Activated CD4-positive, alpha-beta T cell treated with anti-CD3 and anti-CD28 coated beads, Interleukin-10, Interleukin-2, amounts not matched to agents 100 ng/mL and 50 ng/mL, durations not matched to agents 16 hours and 8 hours (primary cell): ENCODE results near the gene OTOP1.
A peak's percentile ranks its signal among the peaks of the same experiment; 100 is the strongest.
"Not testable (repeated sequence)": the region's sequence is repeated elsewhere in the genome, so short reads cannot be mapped to it uniquely, and the experiment has no call there.

ENCODE experiments used
- DNase-seq: peaks from one replicate; pipeline ENCODE4 v3.0.0-alpha.2; 2020

The OTOP1 gene

DNA sequence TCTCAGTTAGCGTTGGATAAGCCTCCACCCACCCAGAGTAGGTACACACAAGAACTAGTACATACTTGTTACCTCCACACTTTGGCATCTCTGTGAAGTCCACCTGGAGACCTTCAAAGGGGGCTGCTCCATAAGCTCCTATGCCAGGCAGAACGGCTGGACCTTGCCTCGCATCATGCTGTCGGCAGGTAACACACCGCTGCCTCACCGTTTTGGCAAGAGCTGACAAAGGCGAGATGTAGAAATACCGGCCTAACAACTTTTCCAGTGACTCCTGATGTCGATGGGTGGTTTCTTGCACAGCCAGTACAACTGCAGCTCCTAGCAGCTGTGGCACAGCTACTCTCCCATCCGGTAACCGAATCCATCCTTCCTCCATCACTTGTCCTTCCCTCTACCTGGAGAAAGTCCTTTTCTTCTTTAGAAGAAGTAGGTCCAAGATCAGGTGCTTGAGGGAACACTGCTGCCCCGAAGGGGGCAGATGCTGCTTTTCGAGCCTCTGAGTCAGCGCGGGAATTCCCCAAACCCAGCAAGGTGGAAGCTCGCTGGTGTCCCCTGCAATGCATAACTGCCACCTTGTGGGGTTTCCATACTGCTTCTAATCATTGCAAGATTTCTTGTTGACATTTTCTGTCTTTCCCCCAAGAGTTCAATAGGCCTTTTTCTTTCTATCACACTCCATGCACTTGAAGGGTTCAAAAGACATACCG is 65.6 kb downstream of the OTOP1 start:
- peak; percentile 12 for DNase-seq

DNA sequence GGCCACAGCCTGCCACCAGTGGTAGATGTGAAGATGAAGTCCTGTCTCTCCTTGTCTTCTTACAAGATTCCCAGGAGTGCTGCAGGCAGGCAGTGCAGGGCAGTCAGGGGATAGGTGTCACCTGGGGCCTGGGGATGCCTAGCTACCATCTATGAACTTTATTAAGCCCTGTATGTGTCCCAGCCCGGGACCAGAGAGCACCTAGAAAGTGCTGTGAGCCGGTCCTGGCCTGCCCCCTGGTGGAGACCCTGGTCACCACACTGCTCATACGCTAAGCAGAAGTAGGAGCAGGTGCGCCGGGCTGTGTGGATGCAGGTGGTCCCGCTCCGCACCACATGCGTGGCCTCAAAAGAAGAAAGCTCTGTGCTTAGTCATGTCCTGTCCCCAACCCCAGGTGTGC is 81.1 kb downstream of the OTOP1 start:
- DNase-seq = not testable (repeated sequence)

DNA sequence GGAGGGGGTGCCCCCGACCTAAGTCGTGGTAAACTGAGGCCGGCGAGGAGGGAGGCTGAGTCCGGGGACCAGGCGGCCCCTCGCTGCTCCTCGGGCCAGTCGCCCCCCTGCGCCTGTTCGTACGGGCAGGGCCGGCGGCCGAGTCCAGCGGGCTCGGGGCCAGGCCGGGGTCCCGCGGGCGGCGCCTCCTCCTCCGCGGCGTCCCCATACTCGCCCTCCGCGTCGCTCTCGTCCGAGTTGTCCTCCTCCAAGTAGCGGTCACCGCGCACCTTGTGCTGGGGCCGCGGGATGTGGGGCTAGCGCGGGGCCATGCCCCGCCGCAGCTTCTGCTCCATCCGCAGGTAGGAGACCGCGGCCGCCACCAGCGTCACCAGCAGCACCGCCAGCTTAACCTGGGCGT is 83.4 kb downstream of the OTOP1 start:
- DNase-seq = not testable (repeated sequence)

DNA sequence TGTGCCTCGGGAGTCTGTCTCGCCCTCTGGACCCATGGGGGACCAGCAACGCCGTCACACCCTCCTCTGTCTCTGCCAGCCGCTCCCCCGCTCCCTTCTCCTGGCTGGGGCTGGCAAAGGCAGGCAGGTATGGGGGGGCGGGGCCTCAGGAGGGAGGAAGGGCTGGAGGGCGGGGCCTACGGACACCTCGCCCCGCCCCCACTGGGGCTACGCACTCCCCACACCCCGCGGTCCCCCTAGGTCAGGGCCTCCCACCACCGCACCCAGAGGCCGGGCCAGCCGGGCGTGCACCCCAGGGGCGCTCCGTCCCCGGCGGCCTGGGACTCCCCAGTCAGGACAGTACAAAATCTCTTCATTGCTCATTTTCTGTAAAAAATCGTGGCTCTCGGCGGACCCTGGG is 84.0 kb downstream of the OTOP1 start:
- DNase-seq = not testable (repeated sequence)

DNA sequence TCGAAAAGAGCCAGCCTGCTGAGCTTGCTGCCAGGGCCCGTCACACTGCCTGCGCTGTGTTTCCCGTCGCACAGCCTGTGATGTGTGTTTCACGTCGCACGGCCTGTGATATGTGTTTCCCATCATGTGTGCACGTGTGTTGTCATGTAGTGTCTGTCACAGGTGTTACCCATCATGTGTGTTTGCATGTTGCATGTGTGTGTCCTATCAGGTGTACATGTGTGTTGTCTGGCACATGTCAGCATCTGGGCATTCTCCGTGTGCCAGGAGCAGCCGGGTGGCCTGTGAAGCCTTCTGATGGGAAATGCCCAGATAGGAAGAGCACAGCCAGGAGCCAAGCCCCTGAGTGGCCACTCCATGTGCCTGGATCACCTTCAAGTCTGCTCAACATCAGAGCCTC is 85.5 kb downstream of the OTOP1 start:
- DNase-seq = not testable (repeated sequence)
